BE2C (cell line): ENCODE data around the gene DLL4.

Experiments used
- DNase-seq: peaks from one replicate; pipeline ENCODE4 v3.0.0-alpha.2; 2020
- H3K27me3 ChIP-seq: fragments of 250-450 bp; sonication (Bioruptor Pico); 2 replicates; pipeline ENCODE4 v1.5.1; 2020; ENCODE audit warnings: mild to moderate bottlenecking
- H3K36me3 ChIP-seq: fragments of 250-450 bp; sonication (Bioruptor Pico); 2 replicates; pipeline ENCODE4 v1.5.1; 2020; ENCODE audit warnings: mild to moderate bottlenecking
- H3K4me1 ChIP-seq: fragments of 250-450 bp; sonication (Bioruptor Pico); 2 replicates; pipeline ENCODE4 v1.5.1; 2020
- H3K4me3 ChIP-seq: 2 replicates; pipeline ENCODE4 v1.5.1; 2011; ENCODE audit warnings: low read depth, low read length
- H3K9me3 ChIP-seq: fragments of 250-450 bp; sonication (Bioruptor Pico); 2 replicates; pipeline ENCODE4 v1.5.1; 2020
- CTCF ChIP-seq: IDR thresholded peaks from 2 replicates; pipeline ENCODE4 v1.5.1; 2012; ENCODE audit warnings: mild to moderate bottlenecking, low read depth, low read length

DLL4 gene

GRCh38 chr15:40943764-40944365 is 14.7 kb downstream of the DLL4 start:
- no peak for TF ChIP-seq CTCF
- Histone ChIP-seq H3K4me1 (peaks cover 7% of the 10 kb centered on the region), H3K27me3 (no peaks in the 10 kb centered on the region), H3K36me3 (no peaks in the 10 kb centered on the region), H3K4me3 (no peak overlapping the region), H3K9me3 (no peaks in the 10 kb centered on the region)
- no peak for DNase-seq

- Histone ChIP-seq H3K9me3 (no peaks in the 10 kb centered on the region), H3K4me1 (peaks cover 7% of the 10 kb centered on the region), H3K27me3 (no peaks in the 10 kb centered on the region), H3K36me3 (no peaks in the 10 kb centered on the region), H3K4me3 (no peak overlapping the region)
- DNase-seq, result no peak
- no peak for TF ChIP-seq CTCF
These were observed 15.6 kb downstream of the DLL4 start for GRCh38 chr15:40944510-40945296.

- Histone ChIP-seq H3K4me1 (no peaks in the 10 kb centered on the region; the same call in 1 of the 2 replicates), H3K36me3 (no peaks in the 10 kb centered on the region), H3K4me3 (no peak overlapping the region), H3K27me3 (no peaks in the 10 kb centered on the region), H3K9me3 (no peaks in the 10 kb centered on the region)
- TF ChIP-seq CTCF, result no peak
- no peak for DNase-seq
These were observed 19.8 kb downstream of the DLL4 start for GRCh38 chr15:40948706-40949473.

DNA sequence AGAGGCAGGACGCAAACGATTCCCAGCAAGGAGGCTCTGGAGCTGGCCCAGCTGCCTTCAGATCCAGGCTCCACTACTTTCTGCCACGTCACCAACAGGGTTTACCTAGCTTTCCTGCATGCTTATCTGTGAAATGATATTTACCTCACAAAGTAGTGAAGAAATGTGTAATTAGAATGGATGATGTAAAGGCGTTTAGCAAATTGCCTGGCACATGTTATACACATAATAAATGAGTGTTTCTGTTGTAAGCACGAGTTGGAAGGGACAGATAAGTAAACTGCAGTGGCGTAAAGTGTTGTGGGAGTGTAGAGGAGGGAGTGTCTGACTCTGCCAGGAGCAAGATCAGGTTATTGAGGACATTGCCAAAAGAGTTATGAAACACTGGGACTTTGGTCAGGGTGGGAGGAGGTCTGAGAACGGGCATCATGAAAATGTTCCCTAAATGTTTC is 20.6 kb downstream of the DLL4 start:
- TF ChIP-seq CTCF, result no peak
- no peak overlapping the region for H3K4me3 ChIP-seq
- no peaks in the 10 kb centered on the region for H3K27me3 ChIP-seq
- no peaks in the 10 kb centered on the region for H3K9me3 ChIP-seq
- no peaks in the 10 kb centered on the region; the same call in 1 of the 2 replicates for H3K4me1 ChIP-seq
- no peak for DNase-seq
- no peaks in the 10 kb centered on the region for H3K36me3 ChIP-seq

GRCh38 chr15:40951764-40952163 is 22.6 kb downstream of the DLL4 start:
- H3K27me3 ChIP-seq, result no peaks in the 10 kb centered on the region
- no peaks in the 10 kb centered on the region; the same call in none of the 2 replicates for H3K4me1 ChIP-seq
- no peaks in the 10 kb centered on the region for H3K9me3 ChIP-seq
- H3K36me3 ChIP-seq, result no peaks in the 10 kb centered on the region
- TF ChIP-seq CTCF, result no peak
- DNase-seq, result no peak
- no peak overlapping the region for H3K4me3 ChIP-seq
